Hepatic stellate cell (primary cell): ENCODE measurements around the gene SORL1-AS1.
"Not testable (repeated sequence)": the region's sequence is repeated elsewhere in the genome, so short reads cannot be mapped to it uniquely, and the experiment has no call there.

Source experiments
- DNase-seq: peaks from one replicate; pipeline ENCODE4 v3.0.0; 2011; ENCODE audit warnings: low spot score

SORL1-AS1 gene

GRCh38 chr11:121452609-121453150 is at the start of gene SORL1-AS1:
Gene SORL1-AS1, minus strand, starts transcription at chr11:121452967.
- no peak for DNase-seq

GRCh38 chr11:121500717-121501116 is 48.0 kb upstream of the SORL1-AS1 start:
- DNase-seq: no peak

- no peak for DNase-seq
Measured at GRCh38 chr11:121500275-121500674, 47.5 kb upstream of the SORL1-AS1 start.

GRCh38 chr11:121499405-121499804 is 46.6 kb upstream of the SORL1-AS1 start:
- DNase-seq: no peak

GRCh38 chr11:121497176-121497998 is 44.6 kb upstream of the SORL1-AS1 start:
- DNase-seq: no peak

- DNase-seq: no peak
Measured at GRCh38 chr11:121494355-121495099, 41.8 kb upstream of the SORL1-AS1 start.

GRCh38 chr11:121489823-121490222 is 37.1 kb upstream of the SORL1-AS1 start:
- DNase-seq: no peak

GRCh38 chr11:121488641-121489040 is 35.9 kb upstream of the SORL1-AS1 start:
- DNase-seq: no peak

GRCh38 chr11:121488170-121488569 is 35.4 kb upstream of the SORL1-AS1 start:
- DNase-seq: no peak

- no peak for DNase-seq
Measured at GRCh38 chr11:121487191-121487590, 34.4 kb upstream of the SORL1-AS1 start.

- no peak for DNase-seq
Measured at GRCh38 chr11:121486054-121486453, 33.3 kb upstream of the SORL1-AS1 start.

GRCh38 chr11:121485216-121485615 is 32.4 kb upstream of the SORL1-AS1 start:
- no peak for DNase-seq

- DNase-seq: no peak
Measured at GRCh38 chr11:121483805-121484480, 31.2 kb upstream of the SORL1-AS1 start.

- no peak for DNase-seq
Measured at GRCh38 chr11:121482231-121483129, 29.7 kb upstream of the SORL1-AS1 start.

- DNase-seq: not testable (repeated sequence)
Measured at GRCh38 chr11:121481484-121482230, 28.9 kb upstream of the SORL1-AS1 start.

- no peak for DNase-seq
Measured at GRCh38 chr11:121479698-121480238, 27.0 kb upstream of the SORL1-AS1 start.

- no peak for DNase-seq
Measured at GRCh38 chr11:121478895-121479697, 26.3 kb upstream of the SORL1-AS1 start.

GRCh38 chr11:121478226-121478894 is 25.6 kb upstream of the SORL1-AS1 start:
- DNase-seq: no peak
